HG03565 (cell line): Measurements from ENCODE around the gene AFAP1L1.

Experiments used
- ATAC-seq: cut with Tn5 transposase; IDR thresholded peaks from one replicate; pipeline ENCODE4 v1.9.1; 2021; ENCODE audit warnings: mild to moderate bottlenecking, moderate library complexity; ENCODE audit not compliant: unreplicated experiment

Gene AFAP1L1

GRCh38 chr5:149367972-149368645 lies 96.5 kb downstream of the AFAP1L1 start:
- ATAC-seq = no peak

GRCh38 chr5:149370878-149371277 lies 99.2 kb downstream of the AFAP1L1 start:
- ATAC-seq = no peak

DNA sequence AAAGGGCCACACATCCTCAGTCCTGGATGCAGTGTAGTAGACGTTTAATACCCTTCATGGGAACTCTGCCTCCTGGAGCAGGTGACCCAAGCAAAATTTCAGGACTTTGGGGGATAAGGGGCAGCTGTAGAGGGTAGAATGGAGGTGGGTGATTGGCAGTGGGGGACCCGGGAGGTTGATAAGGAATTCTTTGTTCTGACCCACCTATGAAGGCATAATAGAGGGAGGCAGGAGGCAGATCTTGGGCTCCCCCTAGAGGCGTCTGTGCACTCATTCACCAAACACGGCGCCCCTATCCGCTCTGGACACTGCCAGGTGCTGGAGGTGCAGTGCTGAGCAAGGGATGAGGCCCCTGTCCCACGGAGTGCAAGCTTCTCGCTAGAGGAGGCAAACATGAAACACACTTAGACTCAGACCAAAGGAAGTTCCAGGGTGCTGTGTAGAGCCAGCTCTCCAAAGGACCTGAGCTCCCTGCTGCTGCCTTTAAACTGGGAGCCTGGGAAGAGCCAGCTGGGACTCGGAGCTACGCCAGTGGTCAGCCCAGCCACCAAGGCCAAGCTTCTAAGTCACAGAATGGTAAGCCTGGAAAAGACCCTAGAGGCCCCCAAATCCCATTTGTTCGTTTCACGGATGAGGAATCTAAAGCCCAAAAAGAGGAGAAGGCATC lies 99.8 kb downstream of the AFAP1L1 start:
- peak; percentile 53 for ATAC-seq

DNA sequence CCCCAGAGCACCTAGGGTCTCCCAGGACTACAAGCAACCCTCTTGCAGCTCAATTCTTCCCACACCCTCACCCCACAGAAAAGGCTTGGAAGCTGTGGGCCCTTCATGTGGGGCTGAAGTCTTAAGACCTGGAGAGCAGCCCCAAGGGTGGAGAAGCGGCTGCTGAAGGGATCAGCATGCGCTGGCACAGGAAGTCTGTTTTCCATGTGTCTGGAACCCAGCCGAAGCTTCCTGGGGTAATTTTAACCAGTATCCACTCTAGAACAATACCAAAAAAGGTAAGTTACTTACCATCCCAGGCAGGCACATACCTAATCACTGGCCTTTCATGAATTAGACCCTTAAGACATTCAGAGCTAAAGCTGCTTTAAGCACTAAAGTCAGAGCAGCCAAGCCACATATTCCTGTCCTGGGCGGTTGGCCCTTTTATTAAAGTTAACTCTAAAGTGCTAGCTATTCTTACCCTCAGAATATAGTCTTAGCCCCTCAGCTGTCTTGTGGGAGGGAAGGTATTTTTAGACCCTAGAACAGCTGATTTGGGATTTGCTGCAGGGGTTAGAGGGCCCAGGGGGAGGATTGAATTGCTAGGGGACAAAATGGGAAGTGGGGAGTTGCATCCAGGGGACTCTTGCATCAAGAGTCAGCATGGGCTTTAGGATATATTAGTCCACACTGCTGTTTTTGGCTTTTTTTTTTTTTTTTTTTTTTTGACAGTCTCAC lies 100.6 kb downstream of the AFAP1L1 start:
- ATAC-seq = no peak

DNA sequence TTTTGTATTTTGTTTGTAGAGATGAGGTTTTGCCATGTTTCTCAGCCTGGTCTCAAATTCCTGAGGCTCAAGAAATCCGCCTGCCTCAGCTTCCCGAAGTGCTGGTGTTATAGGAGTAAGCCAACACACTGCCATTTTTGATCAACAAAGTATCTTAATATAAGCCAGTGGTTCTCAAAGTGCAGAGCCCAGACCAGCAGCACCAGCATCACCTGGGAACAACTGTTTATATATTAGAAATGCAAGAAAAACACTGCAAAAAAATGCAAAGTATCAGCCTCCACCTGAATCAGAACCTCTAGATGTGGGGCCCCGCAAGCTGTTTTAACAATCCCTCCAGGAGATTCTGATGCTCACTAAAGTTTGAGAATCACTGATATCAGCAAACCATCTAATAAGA lies 101.3 kb downstream of the AFAP1L1 start:
- ATAC-seq = no peak

- ATAC-seq = no peak
Observed at GRCh38 chr5:149374303-149374702, 102.6 kb downstream of the AFAP1L1 start.

DNA sequence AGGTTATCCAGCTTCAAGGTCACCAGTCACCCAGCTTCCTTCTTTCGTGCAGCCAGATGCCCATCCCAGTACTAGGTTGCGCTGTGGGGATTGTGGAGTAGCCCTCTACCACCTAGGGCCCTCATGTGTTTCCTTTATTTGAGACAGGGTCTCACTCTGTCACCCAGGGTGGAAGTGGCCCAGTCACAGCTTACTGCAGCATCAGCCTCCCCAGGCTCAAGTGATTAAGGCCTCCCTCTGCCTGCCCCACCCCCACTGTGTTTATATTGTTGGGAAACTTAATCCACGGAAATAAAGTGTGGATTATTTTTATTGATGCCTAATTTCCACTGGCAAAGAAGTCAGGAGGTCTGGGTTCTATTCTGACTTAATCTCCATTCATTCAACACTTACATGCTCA lies 103.1 kb downstream of the AFAP1L1 start:
- no peak for ATAC-seq

- no peak for ATAC-seq
Observed at GRCh38 chr5:149375434-149375833, 103.8 kb downstream of the AFAP1L1 start.

GRCh38 chr5:149376104-149376503 lies 104.4 kb downstream of the AFAP1L1 start:
- ATAC-seq = no peak

DNA sequence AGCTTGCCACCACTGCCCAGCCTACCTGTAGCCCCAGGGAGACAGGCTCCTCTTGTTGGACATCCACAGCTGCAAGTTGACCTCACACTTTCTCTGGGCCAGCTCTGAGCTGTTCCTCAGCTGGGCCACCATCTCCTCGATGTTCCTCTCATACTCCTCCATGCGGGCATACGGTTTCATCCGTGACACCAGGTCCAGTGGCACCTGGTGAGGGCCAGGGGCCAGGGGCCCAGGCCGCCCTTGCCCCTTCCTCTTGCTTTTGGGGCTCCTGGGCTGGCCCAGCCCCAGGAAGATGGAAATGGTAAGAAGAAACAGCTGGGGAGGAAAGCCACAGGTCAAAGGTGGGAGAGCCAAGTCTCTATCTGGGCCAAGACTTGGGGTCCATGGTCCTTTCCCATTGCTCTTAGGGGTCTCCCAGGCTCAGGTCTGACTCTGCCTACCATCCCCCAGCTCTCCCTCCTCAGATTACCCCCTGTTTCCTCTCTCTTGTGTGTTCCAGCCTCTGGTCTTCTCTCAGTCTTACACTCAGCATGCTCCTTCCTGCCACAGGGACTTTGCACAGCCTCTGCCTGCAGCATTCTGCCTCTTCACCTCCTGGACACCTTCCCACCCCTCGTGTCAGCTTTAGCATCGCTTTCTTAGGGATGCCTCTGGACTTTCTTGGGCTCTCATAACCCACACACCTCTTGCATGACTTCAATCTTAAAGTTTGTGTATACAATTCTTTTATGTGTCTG lies 105.2 kb downstream of the AFAP1L1 start:
- ATAC-seq = no peak

- no peak for ATAC-seq
Observed at GRCh38 chr5:149378241-149378820, 106.7 kb downstream of the AFAP1L1 start.

DNA sequence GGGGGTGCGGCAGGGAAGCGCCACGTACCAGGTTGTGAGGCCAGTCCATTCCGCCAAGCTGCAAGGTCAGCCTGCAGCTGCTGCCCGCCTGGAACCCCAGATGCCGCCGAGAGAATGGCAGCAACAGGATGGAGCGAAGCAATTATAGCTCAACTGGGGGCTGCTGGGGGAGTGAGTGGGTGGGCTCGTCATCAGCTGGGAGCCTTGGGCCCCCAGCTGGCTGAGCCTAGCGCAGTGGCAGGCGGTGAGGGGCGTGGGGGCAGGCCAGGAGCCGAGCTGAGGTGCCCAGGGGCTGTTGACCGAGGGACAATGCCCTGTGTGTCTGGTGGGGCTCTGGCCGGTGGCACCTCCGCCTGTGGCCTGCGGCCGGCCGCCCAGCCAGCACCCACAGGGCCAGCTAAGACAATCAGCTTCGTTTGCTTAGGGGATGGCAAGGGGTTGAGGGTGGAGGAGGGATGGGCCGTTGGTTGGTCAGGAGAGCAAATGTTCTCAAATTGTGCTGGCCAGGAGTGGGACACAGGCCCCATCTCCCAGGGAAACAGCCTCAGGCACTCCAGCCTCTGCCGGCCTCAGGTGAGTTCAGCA lies 107.6 kb downstream of the AFAP1L1 start, which contains the start of gene IL17B:
Gene IL17B (minus strand): TSS at position 116 of the 585 bp plus-strand sequence. CDS start 67 bp downstream, at position 49.
- no peak for ATAC-seq

DNA sequence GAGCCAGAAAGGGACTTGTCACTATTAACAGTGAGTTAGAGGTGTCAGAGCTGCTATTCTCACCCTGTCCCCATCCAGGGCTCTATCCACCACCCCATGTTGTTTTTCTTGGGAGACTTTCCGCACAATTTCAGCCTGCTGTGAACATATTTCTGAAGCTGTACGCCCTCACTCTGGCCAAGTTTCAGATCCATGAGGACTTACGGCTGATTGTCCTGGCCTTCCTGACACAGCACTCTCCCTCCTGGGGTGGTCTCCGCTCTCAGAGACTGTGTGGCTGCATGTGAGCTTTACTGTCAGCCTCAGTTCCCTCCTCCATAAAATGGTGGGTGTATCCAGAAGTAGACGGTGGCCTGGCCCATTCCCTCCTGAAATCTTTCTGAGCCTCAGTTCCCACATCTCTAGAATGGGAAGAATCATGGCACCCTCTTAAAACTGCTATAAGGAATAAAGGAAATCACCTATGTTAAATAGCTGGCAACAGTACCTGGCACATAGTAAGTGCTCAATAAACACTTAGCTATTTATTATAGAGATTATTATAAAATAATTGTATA lies 108.2 kb downstream of the AFAP1L1 start:
- ATAC-seq = no peak

DNA sequence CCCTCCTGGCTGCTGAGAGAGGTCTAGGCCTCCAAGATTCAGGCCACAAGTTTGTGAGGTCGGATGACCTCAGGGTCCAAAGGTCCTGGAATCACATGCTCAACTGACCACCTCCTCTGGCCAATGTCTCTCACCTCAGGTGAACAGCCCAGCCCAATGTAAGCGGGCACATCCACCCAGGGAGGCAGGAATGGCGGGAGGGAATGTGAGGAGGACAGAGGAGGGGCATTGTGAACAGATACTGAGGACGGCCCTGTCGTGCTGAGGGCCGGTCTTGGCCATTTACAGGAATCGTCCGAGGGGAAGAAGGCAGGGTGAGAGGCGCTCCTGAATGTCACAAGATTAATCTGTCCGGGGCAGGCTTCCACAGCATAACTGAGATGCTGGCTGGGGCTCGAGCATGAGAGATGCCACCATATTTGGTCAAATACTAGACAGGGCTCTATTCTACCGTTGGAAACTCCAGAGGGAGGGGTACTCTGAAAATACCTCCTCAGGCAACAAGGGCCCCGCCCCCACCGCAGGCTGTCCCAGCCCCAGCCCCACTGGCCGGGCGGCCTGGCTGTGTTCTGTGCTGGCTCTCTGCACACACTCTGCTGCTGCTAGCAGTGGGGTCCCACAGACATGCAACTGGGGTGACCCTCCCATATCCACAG lies 108.9 kb downstream of the AFAP1L1 start:
- no peak for ATAC-seq

GRCh38 chr5:149381261-149381985 lies 109.8 kb downstream of the AFAP1L1 start:
- no peak for ATAC-seq

- peak; percentile 81 for ATAC-seq
Observed at GRCh38 chr5:149381986-149382338, 110.3 kb downstream of the AFAP1L1 start.

DNA sequence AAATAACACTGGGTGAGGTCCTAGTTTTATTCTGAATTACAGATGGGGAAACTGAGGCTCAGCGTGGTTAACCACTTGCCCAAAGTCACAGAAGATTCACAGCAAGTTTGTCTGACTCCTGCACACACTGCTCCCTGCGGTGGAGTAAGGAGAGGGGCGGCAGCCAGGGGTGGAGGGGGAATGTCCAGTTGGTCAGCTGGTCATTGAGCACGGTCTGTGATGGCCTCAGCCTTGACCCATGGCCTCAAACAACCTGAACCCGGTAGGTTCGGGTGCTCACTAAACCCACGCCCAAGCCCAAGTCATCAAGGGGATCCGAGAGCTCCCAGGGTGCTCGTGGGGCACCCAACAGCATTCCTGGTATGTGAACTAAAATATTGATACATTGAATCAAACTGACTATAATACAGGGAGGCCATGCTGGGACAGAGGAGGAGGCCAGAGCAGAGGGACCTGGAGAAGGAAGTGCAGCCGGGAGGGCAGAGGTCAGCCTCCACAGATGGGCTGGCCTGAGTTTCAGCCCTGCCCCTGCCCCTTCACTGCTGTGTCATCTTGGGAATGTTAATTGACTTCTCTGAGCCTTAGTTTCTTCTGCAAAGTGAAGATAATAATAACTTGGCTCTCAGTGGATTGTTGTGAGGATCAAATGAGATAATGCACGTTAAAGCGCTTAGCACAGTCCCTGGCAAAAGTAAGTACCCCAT lies 111.0 kb downstream of the AFAP1L1 start:
- no peak for ATAC-seq

GRCh38 chr5:149383399-149383798 lies 111.7 kb downstream of the AFAP1L1 start:
- no peak for ATAC-seq
